Measurements from ENCODE around the gene IFNK. TPM values are rescaled to one million over a fixed set of nuclear protein-coding genes. Genes with fewer than 3 reads are reported as not detected.

The IFNK gene
- total and polyA plus RNA-seq, 5 donors from 2014 or later = not detected

DNA sequence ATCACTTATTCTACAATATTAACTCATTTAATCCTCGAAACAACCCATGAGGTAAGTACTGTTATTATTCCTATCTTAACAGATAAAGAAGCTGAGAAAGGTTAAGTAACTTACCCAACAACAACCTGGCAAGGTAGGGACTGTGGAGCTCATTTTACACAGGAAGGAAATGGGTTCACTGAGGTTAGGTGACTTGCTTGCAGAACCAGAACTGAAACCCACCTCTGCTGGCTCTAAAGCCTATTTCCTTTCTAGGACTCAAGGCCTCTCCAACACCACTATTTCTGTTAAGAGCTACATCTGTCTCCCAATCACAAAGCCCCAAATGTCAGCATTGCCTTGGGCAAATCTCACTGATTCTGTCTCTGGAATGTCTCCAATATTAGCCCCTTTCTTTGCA, 38.9 kb upstream of the IFNK start:
- no peaks in the 10 kb centered on the region for H3K36me3 ChIP-seq (ENCODE audit: control insufficient read depth, insufficient read depth, low read length)
- no peak overlapping the region for H3K4me3 Mint-ChIP-seq
- peaks cover 0 to 2% (median 0%) of the 10 kb centered on the region in 7 donors for H3K9me3 Mint-ChIP-seq
- ATAC-seq (ENCODE audit: low read depth in 2 of 2) (peak in 1 of 2 donors; percentile 55), DNase-seq (peak in 1 of 3 donors; percentile 72)
- no peak overlapping the region for H3K4me3 ChIP-seq (ENCODE audit: low read depth, low read length)
- no peak overlapping the region for H3K27ac Mint-ChIP-seq
- H3K4me1 ChIP-seq (ENCODE audit: control insufficient read depth, insufficient read depth, low read length, poor library complexity, severe bottlenecking) = no peaks in the 10 kb centered on the region
- H3K27ac ChIP-seq (ENCODE audit: insufficient read depth, low read length, poor library complexity, severe bottlenecking) = no peak overlapping the region
- no peaks in the 10 kb centered on the region for H3K36me3 Mint-ChIP-seq
- no peaks in the 10 kb centered on the region for H3K27me3 Mint-ChIP-seq
- no peaks in the 10 kb centered on the region for H3K27me3 ChIP-seq (ENCODE audit: control insufficient read depth, insufficient read depth, low read length)
- H3K4me1 Mint-ChIP-seq = peaks cover 0 to 12% (median 6%) of the 10 kb centered on the region in 4 donors
- H3K9me3 ChIP-seq (ENCODE audit: control insufficient read depth in 2 of 2, low read length in 2 of 2) = no peaks in the 10 kb centered on the region

DNA sequence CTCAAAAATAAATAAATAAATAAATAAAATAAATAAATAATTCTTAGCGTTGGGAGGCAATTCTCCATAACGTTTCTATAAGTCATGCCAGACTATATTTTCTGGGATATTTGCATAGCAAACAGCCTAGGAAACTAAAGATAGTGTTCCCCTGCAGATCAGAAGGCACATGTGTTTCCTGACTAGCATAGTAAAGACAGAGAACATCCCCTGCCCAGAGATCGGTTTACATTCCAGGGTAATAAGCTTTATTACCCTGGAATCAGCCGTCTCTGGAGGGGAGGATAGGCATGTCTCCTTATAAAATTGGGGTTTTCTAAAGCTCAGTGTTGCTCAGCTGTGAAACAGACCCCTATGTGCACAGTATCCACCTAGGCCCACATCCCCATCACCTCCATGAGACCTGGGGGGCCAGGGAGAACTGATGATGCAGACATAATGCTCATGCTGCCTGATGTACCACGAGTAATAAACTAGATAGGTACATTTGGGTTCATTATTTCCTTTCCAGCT, 36.9 kb upstream of the IFNK start:
- Mint-ChIP-seq H3K27me3 (no peaks in the 10 kb centered on the region), H3K4me1 (peaks cover 0 to 12% (median 6%) of the 10 kb centered on the region in 4 donors), H3K4me3 (no peak overlapping the region), H3K9me3 (no peaks in the 10 kb centered on the region), H3K36me3 (no peaks in the 10 kb centered on the region), H3K27ac (no peak overlapping the region)
- H3K27ac ChIP-seq (ENCODE audit: insufficient read depth, low read length, poor library complexity, severe bottlenecking) = no peak overlapping the region
- no peaks in the 10 kb centered on the region for H3K9me3 ChIP-seq (ENCODE audit: control insufficient read depth in 2 of 2, low read length in 2 of 2)
- DNase-seq = no peak
- ATAC-seq (ENCODE audit: low read depth in 2 of 2) = no peak
- no peaks in the 10 kb centered on the region for H3K4me1 ChIP-seq (ENCODE audit: control insufficient read depth, insufficient read depth, low read length, poor library complexity, severe bottlenecking)
- H3K36me3 ChIP-seq (ENCODE audit: control insufficient read depth, insufficient read depth, low read length) = no peaks in the 10 kb centered on the region
- H3K4me3 ChIP-seq (ENCODE audit: low read depth, low read length) = no peak overlapping the region
- H3K27me3 ChIP-seq (ENCODE audit: control insufficient read depth, insufficient read depth, low read length) = no peaks in the 10 kb centered on the region

DNA sequence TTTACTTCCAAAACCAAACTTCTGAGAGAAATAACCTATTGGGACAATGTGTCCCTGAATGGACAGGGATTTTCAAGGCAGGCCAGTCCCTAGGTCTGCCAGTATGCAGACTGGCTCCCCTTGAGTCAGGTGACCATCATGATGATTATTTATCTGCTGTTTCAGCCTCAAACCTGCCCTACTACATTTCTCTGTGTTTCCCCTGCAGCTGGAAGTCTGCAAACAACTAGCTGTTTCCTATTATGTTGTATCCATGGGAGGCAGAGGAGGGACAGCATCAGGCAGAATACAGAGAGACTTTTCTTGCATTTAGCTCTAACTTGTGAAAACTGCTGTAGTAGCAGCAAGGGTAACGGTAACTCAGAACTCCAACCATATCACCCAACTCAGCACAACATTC, 36.2 kb upstream of the IFNK start:
- H3K27ac Mint-ChIP-seq = no peak overlapping the region

DNA sequence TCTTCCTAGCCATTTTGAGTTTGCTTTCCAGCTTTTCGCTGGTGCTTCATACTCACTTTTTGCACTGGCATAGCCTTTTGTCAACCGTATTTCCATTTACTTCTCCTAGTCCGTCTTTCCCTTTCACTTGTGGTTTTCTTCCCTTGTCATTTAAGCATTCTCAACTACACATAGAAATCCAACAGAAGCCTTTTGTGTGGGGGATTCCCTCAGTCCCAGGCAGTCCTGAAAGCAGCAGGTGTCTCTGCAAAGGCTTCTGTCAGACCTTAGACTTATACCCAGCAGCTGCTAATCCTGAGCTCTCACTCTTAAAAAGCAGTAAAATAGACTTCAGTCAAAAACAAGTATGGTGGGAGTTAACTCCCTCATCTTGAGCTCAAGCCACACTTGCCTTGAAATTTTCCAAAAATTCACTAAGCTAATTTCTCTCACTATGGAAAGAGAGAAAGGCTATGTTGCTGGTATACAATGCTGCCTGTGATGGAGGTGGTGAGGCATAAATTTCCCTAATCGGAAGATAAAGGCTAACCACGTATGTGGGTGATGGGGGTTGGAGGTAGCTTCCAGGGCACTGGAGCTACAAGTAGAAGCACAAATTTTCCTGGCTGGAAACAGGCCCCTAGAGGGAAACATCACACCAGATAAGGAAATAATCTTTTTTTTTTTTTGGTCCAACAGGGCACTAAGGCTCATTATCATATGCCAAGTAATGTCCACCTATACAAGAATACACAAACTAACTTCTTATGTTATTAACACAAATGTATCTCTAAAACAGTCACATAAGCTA, 34.8 kb upstream of the IFNK start:
- no peaks in the 10 kb centered on the region for H3K27me3 Mint-ChIP-seq
- H3K9me3 ChIP-seq (ENCODE audit: control insufficient read depth in 2 of 2, low read length in 2 of 2) = no peaks in the 10 kb centered on the region
- no peak overlapping the region for H3K4me3 ChIP-seq (ENCODE audit: low read depth, low read length)
- H3K4me3 Mint-ChIP-seq = no peak overlapping the region
- peaks cover 0 to 2% (median 0%) of the 10 kb centered on the region in 7 donors for H3K9me3 Mint-ChIP-seq
- no peaks in the 10 kb centered on the region for H3K27me3 ChIP-seq (ENCODE audit: control insufficient read depth, insufficient read depth, low read length)
- no peak overlapping the region for H3K27ac ChIP-seq (ENCODE audit: insufficient read depth, low read length, poor library complexity, severe bottlenecking)
- no peak for ATAC-seq (ENCODE audit: low read depth in 2 of 2)
- no peak for DNase-seq
- no peaks in the 10 kb centered on the region for H3K36me3 ChIP-seq (ENCODE audit: control insufficient read depth, insufficient read depth, low read length)
- no peak overlapping the region for H3K27ac Mint-ChIP-seq
- no peaks in the 10 kb centered on the region for H3K36me3 Mint-ChIP-seq
- no peaks in the 10 kb centered on the region for H3K4me1 ChIP-seq (ENCODE audit: control insufficient read depth, insufficient read depth, low read length, poor library complexity, severe bottlenecking)
- peaks cover 0 to 12% (median 6%) of the 10 kb centered on the region in 4 donors for H3K4me1 Mint-ChIP-seq

More for the DNA sequence above, 36.2 kb upstream of the IFNK start:
- Histone ChIP-seq H3K27ac (ENCODE audit: insufficient read depth, low read length, poor library complexity, severe bottlenecking) (no peak overlapping the region), H3K9me3 (ENCODE audit: control insufficient read depth in 2 of 2, low read length in 2 of 2) (no peaks in the 10 kb centered on the region), H3K36me3 (ENCODE audit: control insufficient read depth, insufficient read depth, low read length) (no peaks in the 10 kb centered on the region), H3K4me3 (ENCODE audit: low read depth, low read length) (no peak overlapping the region), H3K27me3 (ENCODE audit: control insufficient read depth, insufficient read depth, low read length) (no peaks in the 10 kb centered on the region), H3K4me1 (ENCODE audit: control insufficient read depth, insufficient read depth, low read length, poor library complexity, severe bottlenecking) (no peaks in the 10 kb centered on the region)
- DNase-seq = no peak
- Mint-ChIP-seq H3K9me3 (peaks cover 0 to 1% (median 0%) of the 10 kb centered on the region in 7 donors), H3K27me3 (no peaks in the 10 kb centered on the region), H3K4me3 (no peak overlapping the region), H3K4me1 (peaks cover 0 to 12% (median 6%) of the 10 kb centered on the region in 4 donors), H3K36me3 (no peaks in the 10 kb centered on the region)
- ATAC-seq (ENCODE audit: low read depth in 2 of 2) = no peak

DNA sequence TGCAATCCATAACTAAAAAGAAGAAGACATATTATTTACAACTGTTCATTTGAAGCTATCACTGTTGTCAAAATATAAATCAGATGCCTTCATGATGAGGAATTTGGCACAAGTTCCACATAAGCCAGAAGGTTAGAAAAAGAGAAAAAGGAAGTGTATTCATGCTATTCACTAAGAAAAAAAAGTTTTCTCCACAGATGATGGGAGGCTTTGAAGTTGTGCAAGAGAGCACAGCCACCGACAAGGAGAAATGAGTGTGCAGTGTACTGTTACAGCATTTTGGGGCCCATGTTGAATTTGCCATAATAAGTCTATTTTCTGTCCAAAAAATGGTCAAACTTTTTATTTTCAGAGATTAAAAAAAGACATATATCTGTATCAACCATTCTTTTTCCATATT, 32.9 kb upstream of the IFNK start:
- no peaks in the 10 kb centered on the region for H3K4me1 Mint-ChIP-seq
- Histone ChIP-seq H3K9me3 (ENCODE audit: control insufficient read depth in 2 of 2, low read length in 2 of 2) (no peaks in the 10 kb centered on the region), H3K4me1 (ENCODE audit: control insufficient read depth, insufficient read depth, low read length, poor library complexity, severe bottlenecking) (no peaks in the 10 kb centered on the region), H3K27ac (ENCODE audit: insufficient read depth, low read length, poor library complexity, severe bottlenecking) (no peak overlapping the region), H3K4me3 (ENCODE audit: low read depth, low read length) (no peak overlapping the region), H3K36me3 (ENCODE audit: control insufficient read depth, insufficient read depth, low read length) (no peaks in the 10 kb centered on the region), H3K27me3 (ENCODE audit: control insufficient read depth, insufficient read depth, low read length) (no peaks in the 10 kb centered on the region)
- peaks cover 0 to 2% (median 0%) of the 10 kb centered on the region in 7 donors for H3K9me3 Mint-ChIP-seq
- H3K36me3 Mint-ChIP-seq = no peaks in the 10 kb centered on the region
- DNase-seq (no peak), ATAC-seq (ENCODE audit: low read depth in 2 of 2) (no peak)
- H3K27me3 Mint-ChIP-seq = no peaks in the 10 kb centered on the region
- H3K4me3 Mint-ChIP-seq = no peak overlapping the region
- H3K27ac Mint-ChIP-seq = no peak overlapping the region

DNA sequence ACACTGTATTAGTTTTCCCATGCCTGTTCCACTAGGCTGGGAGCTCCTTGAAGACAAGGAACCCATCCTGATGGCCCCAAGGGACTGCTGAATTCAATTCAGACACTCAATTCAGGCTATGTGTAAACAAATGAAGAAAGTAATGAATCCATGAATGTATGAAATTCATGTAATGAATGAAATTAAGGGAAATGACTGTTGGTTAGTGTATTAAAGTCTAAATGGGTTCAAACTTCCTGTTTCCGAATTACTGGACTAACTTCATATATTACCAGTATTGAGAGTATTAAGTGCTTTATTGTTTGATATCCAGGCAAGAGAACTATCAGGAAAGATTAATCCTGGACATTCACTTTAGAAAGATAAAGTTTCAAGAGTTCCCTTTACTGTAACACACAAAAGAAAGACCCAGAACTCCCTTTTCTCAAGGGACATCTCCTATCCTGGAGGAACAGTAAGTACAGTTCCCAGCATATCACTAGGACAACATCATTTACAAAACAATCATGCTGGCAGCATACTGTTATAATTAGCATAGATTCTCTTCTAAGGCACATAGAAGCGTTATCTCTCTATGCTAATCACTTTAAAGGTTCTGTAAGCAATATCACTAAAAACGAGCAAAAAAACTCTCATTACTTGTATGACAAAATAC, 28.5 kb upstream of the IFNK start:
- DNase-seq (no peak), ATAC-seq (ENCODE audit: low read depth in 2 of 2) (no peak)
- no peaks in the 10 kb centered on the region for H3K36me3 ChIP-seq (ENCODE audit: control insufficient read depth, insufficient read depth, low read length)
- H3K36me3 Mint-ChIP-seq = no peaks in the 10 kb centered on the region
- no peaks in the 10 kb centered on the region for H3K27me3 ChIP-seq (ENCODE audit: control insufficient read depth, insufficient read depth, low read length)
- no peak overlapping the region for H3K4me3 ChIP-seq (ENCODE audit: low read depth, low read length)
- H3K27me3 Mint-ChIP-seq = peaks cover 4% of the 10 kb centered on the region
- no peaks in the 10 kb centered on the region for H3K4me1 Mint-ChIP-seq
- no peak overlapping the region for H3K27ac Mint-ChIP-seq
- peaks cover 0 to 2% (median 0%) of the 10 kb centered on the region in 7 donors for H3K9me3 Mint-ChIP-seq
- no peak overlapping the region for H3K4me3 Mint-ChIP-seq
- no peaks in the 10 kb centered on the region for H3K9me3 ChIP-seq (ENCODE audit: control insufficient read depth in 2 of 2, low read length in 2 of 2)
- no peaks in the 10 kb centered on the region for H3K4me1 ChIP-seq (ENCODE audit: control insufficient read depth, insufficient read depth, low read length, poor library complexity, severe bottlenecking)
- H3K27ac ChIP-seq (ENCODE audit: insufficient read depth, low read length, poor library complexity, severe bottlenecking) = no peak overlapping the region

DNA sequence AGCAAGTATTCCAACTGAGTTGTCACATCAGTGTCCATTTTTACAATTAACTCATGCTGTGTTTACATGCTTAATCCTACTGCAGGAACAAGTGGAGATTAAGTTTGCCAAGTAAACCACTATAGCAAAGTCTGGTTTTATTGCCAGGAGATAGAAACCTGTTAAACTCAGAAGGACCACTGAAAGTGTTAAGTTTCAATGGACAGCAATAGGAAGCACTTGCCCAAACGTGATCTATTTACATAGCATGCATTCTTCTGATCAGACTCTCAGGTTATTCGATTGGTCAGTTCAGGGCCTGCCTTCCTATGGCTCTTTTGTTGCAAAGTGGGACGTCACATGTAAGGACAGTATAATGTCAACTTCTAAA, 28.0 kb upstream of the IFNK start:
- Mint-ChIP-seq H3K4me1 (no peaks in the 10 kb centered on the region), H3K36me3 (no peaks in the 10 kb centered on the region), H3K9me3 (peaks cover 0 to 4% (median 0%) of the 10 kb centered on the region in 7 donors), H3K27ac (no peak overlapping the region), H3K27me3 (peaks cover 4% of the 10 kb centered on the region), H3K4me3 (no peak overlapping the region)
- Histone ChIP-seq H3K27ac (ENCODE audit: insufficient read depth, low read length, poor library complexity, severe bottlenecking) (no peak overlapping the region), H3K36me3 (ENCODE audit: control insufficient read depth, insufficient read depth, low read length) (no peaks in the 10 kb centered on the region), H3K4me3 (ENCODE audit: low read depth, low read length) (no peak overlapping the region), H3K4me1 (ENCODE audit: control insufficient read depth, insufficient read depth, low read length, poor library complexity, severe bottlenecking) (no peaks in the 10 kb centered on the region), H3K27me3 (ENCODE audit: control insufficient read depth, insufficient read depth, low read length) (no peaks in the 10 kb centered on the region), H3K9me3 (ENCODE audit: control insufficient read depth in 2 of 2, low read length in 2 of 2) (no peaks in the 10 kb centered on the region)
- DNase-seq = no peak
- no peak for ATAC-seq (ENCODE audit: low read depth in 2 of 2)

Measured in CD4-positive, CD25-positive, alpha-beta regulatory T cell (primary cell).